Astrocyte (in vitro differentiated cells and primary cell): ENCODE data around the gene PREX1. TPM values are rescaled to one million over a fixed set of nuclear protein-coding genes. Genes with fewer than 3 reads are reported as not detected.
A peak's percentile ranks its signal among the peaks of the same experiment; 100 is the strongest.

Experiments
- DNase-seq: peaks from one replicate; pipeline ENCODE4 v3.0.0-alpha.2; 2010; ENCODE audit warnings: low read depth
- FAIRE-seq: peaks from 2 replicates; lab custom pipeline; 2011; peaks lifted over from hg19 to GRCh38; lab: Jason Lieb, UNC
- H2AFZ ChIP-seq: 2 replicates; pipeline ENCODE4 v1.6.0; 2012; ENCODE audit warnings: low read depth, low read length, inconsistent platforms
- H3K27ac ChIP-seq: 2 replicates; pipeline ENCODE4 v1.5.1; 2011; ENCODE audit warnings: low read depth, low read length, inconsistent platforms
- H3K27me3 ChIP-seq: 2 replicates; pipeline ENCODE4 v1.6.0; 2011; ENCODE audit warnings: low read length, inconsistent platforms; ENCODE audit not compliant: insufficient read depth
- H3K36me3 ChIP-seq: 2 replicates; pipeline ENCODE4 v1.5.1; 2011; ENCODE audit warnings: low read length, inconsistent platforms; ENCODE audit not compliant: insufficient read depth
- H3K4me1 ChIP-seq: 2 replicates; pipeline ENCODE4 v1.5.1; 2011; ENCODE audit warnings: low read length, inconsistent platforms; ENCODE audit not compliant: insufficient read depth
- H3K4me2 ChIP-seq: 2 replicates; pipeline ENCODE4 v1.6.0; 2012; ENCODE audit warnings: low read length, inconsistent platforms
- H3K4me3 ChIP-seq: 2 replicates; pipeline ENCODE4 v1.5.1; 2011; ENCODE audit warnings: low read depth, mild to moderate bottlenecking, low read length, inconsistent platforms; ENCODE audit not compliant: insufficient read depth
- H3K79me2 ChIP-seq: 2 replicates; pipeline ENCODE4 v1.6.0; 2012; ENCODE audit warnings: mild to moderate bottlenecking, low read length, inconsistent platforms; ENCODE audit not compliant: insufficient read depth
- H3K9ac ChIP-seq: 2 replicates; pipeline ENCODE4 v1.6.0; 2012; ENCODE audit warnings: mild to moderate bottlenecking, low read length, inconsistent platforms
- H3K9me3 ChIP-seq: 2 replicates; pipeline ENCODE4 v1.5.1; 2012; ENCODE audit warnings: low read depth, mild to moderate bottlenecking, low read length, inconsistent platforms; ENCODE audit not compliant: insufficient read depth
- H4K20me1 ChIP-seq: 2 replicates; pipeline ENCODE4 v1.6.0; 2012; ENCODE audit warnings: low read length, inconsistent platforms; ENCODE audit not compliant: insufficient read depth
- H3K27ac Mint-ChIP-seq: one replicate; pipeline ENCODE4 v1.8.0; 2021; ENCODE audit warnings: mild to moderate bottlenecking, mixed read lengths; ENCODE audit not compliant: unreplicated experiment
- H3K27me3 Mint-ChIP-seq: one replicate; pipeline ENCODE4 v1.8.0; 2021; ENCODE audit warnings: low read depth, mixed read lengths; ENCODE audit not compliant: unreplicated experiment
- H3K36me3 Mint-ChIP-seq: one replicate; pipeline ENCODE4 v1.8.0; 2021; ENCODE audit warnings: low read depth, mixed read lengths; ENCODE audit not compliant: unreplicated experiment
- H3K4me1 Mint-ChIP-seq: one replicate; pipeline ENCODE4 v1.8.0; 2021; ENCODE audit warnings: low read depth, mixed read lengths; ENCODE audit not compliant: unreplicated experiment
- H3K4me3 Mint-ChIP-seq: one replicate; pipeline ENCODE4 v1.8.0; 2021; ENCODE audit warnings: mild to moderate bottlenecking, moderate library complexity, mixed read lengths; ENCODE audit not compliant: unreplicated experiment
- H3K9me3 Mint-ChIP-seq: one replicate; pipeline ENCODE4 v1.8.0; 2021; ENCODE audit warnings: mild to moderate bottlenecking, mixed read lengths; ENCODE audit not compliant: unreplicated experiment
- EZH2 ChIP-seq: IDR thresholded peaks from 2 replicates; pipeline ENCODE4 v1.6.1; 2012; ENCODE audit warnings: mild to moderate bottlenecking, low read length, inconsistent platforms; ENCODE audit not compliant: insufficient read depth
- total RNA-seq: library from RNA; stranded (reverse); gene quantifications from 2 replicates; pipeline ENCODE4 v1.2.1, GENCODE V29; 2021
- TF ChIP-seq, protein P1 (sequence below): IDR thresholded peaks from 2 replicates; pipeline ENCODE4 v1.5.1; 2011; ENCODE audit warnings: low read depth, mild to moderate bottlenecking, inconsistent platforms, low read length, moderate library complexity; ENCODE audit not compliant: insufficient read depth

The PREX1 gene
- total RNA-seq, 1 donor from 2014 or later, result 3.5 TPM

DNA sequence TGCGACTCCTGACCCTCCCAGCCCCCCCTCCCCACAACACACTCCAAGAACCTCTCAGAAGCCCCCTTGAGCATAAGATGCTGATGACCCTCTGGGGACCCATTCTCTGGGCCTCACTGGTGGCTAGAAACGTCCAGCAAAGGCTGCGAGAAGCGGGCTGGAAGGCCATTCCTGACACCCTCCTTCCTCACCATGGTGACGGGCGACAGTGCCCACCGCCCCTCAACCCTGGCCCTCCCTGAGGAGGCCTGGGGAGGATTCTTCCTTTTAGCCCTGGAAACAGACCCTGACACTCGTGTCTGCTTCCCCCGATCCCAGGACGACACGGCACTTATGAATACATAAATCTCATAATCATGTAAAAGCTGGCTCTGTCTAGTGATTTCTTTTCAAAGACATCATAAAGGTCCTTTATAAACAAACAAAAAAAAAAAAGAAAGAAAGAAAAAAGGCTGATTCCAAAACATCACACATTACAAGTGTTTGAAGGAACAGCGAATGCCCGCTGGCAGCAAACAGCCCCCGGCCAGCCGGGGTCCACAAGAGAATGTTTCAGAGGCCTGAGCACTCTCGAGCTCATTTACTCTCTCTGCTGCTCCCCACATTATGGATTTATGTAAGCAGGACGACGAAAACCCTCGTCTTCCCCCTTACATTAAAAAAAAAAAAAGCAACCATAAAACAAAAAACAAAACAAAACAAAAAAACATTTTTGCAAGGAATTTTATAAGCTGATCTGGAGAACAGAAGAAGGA lies 40.7 kb downstream of the PREX1 start:
- Histone ChIP-seq H3K27me3 (no peaks in the 10 kb centered on the region), H3K79me2 (no peaks in the 10 kb centered on the region), H3K4me1 (peaks cover 41% of the 10 kb centered on the region), H2AFZ (peak overlapping the region; percentile 16), H3K4me3 (no peak overlapping the region), H3K27ac (no peak overlapping the region), H3K36me3 (no peaks in the 10 kb centered on the region), H3K4me2 (peak overlapping the region; percentile 66), H3K9me3 (no peaks in the 10 kb centered on the region), H3K9ac (peak overlapping the region; percentile 42), H4K20me1 (peaks cover 24% of the 10 kb centered on the region)
- H3K27ac Mint-ChIP-seq, result no peak overlapping the region
- FAIRE-seq (no peak), DNase-seq (no peak)
- peaks cover 22% of the 10 kb centered on the region for H3K4me1 Mint-ChIP-seq
- H3K27me3 Mint-ChIP-seq, result no peaks in the 10 kb centered on the region
- no peak for TF ChIP-seq EZH2
- TF ChIP-seq, protein P1, sequence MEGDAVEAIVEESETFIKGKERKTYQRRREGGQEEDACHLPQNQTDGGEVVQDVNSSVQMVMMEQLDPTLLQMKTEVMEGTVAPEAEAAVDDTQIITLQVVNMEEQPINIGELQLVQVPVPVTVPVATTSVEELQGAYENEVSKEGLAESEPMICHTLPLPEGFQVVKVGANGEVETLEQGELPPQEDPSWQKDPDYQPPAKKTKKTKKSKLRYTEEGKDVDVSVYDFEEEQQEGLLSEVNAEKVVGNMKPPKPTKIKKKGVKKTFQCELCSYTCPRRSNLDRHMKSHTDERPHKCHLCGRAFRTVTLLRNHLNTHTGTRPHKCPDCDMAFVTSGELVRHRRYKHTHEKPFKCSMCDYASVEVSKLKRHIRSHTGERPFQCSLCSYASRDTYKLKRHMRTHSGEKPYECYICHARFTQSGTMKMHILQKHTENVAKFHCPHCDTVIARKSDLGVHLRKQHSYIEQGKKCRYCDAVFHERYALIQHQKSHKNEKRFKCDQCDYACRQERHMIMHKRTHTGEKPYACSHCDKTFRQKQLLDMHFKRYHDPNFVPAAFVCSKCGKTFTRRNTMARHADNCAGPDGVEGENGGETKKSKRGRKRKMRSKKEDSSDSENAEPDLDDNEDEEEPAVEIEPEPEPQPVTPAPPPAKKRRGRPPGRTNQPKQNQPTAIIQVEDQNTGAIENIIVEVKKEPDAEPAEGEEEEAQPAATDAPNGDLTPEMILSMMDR, result no peak
- H3K4me3 Mint-ChIP-seq, result no peak overlapping the region
- no peaks in the 10 kb centered on the region for H3K9me3 Mint-ChIP-seq
- H3K36me3 Mint-ChIP-seq, result peaks cover 4% of the 10 kb centered on the region

DNA sequence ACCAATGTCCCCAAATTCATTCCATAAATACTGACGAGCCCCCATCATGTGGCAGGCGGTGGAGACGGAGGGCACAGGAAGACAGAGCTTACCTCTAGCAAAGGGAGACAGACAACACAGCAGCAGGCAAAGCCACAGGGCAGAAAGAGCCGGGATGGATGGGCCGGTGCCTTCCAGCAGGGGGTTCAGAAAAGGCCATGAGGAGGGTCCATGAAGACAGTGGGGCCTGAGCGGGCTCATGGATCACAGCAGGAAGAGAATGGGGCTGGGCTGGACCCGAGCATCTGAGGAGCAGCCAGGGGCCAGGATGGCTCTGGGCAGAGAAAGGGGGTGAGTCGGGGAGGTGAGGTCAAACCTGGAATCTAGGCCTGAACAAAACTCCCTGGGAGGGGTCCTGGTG lies 42.0 kb downstream of the PREX1 start:
- H3K36me3 Mint-ChIP-seq, result peaks cover 4% of the 10 kb centered on the region
- no peak overlapping the region for H3K4me3 Mint-ChIP-seq
- TF ChIP-seq, protein P1, result no peak
- no peak for TF ChIP-seq EZH2
- no peak for FAIRE-seq
- DNase-seq, result no peak
- Histone ChIP-seq H4K20me1 (peaks cover 13% of the 10 kb centered on the region), H3K9ac (no peak overlapping the region), H3K9me3 (no peaks in the 10 kb centered on the region), H2AFZ (no peak overlapping the region), H3K4me3 (no peak overlapping the region), H3K4me1 (peaks cover 29% of the 10 kb centered on the region), H3K27ac (no peak overlapping the region), H3K36me3 (no peaks in the 10 kb centered on the region), H3K27me3 (no peaks in the 10 kb centered on the region), H3K79me2 (peaks cover 3% of the 10 kb centered on the region), H3K4me2 (no peak overlapping the region)
- no peak overlapping the region for H3K27ac Mint-ChIP-seq
- no peaks in the 10 kb centered on the region for H3K9me3 Mint-ChIP-seq
- H3K4me1 Mint-ChIP-seq, result peaks cover 22% of the 10 kb centered on the region
- H3K27me3 Mint-ChIP-seq, result no peaks in the 10 kb centered on the region

- H3K27ac ChIP-seq, result no peak overlapping the region
- Mint-ChIP-seq H3K9me3 (no peaks in the 10 kb centered on the region), H3K27me3 (no peaks in the 10 kb centered on the region), H3K4me1 (peaks cover 17% of the 10 kb centered on the region), H3K27ac (no peak overlapping the region), H3K36me3 (peaks cover 4% of the 10 kb centered on the region), H3K4me3 (no peak overlapping the region)
- H3K9me3 ChIP-seq, result no peaks in the 10 kb centered on the region
- peaks cover 3% of the 10 kb centered on the region for H3K79me2 ChIP-seq
- TF ChIP-seq, protein P1, result no peak
- TF ChIP-seq EZH2, result no peak
- H3K4me3 ChIP-seq, result no peak overlapping the region
- H3K27me3 ChIP-seq, result no peaks in the 10 kb centered on the region
- H3K4me1 ChIP-seq, result peaks cover 24% of the 10 kb centered on the region
- DNase-seq (no peak), FAIRE-seq (no peak)
- peaks cover 7% of the 10 kb centered on the region for H4K20me1 ChIP-seq
- H3K4me2 ChIP-seq, result no peak overlapping the region
- no peak overlapping the region for H2AFZ ChIP-seq
- no peak overlapping the region for H3K9ac ChIP-seq
- H3K36me3 ChIP-seq, result no peaks in the 10 kb centered on the region
These were observed 42.5 kb downstream of the PREX1 start for GRCh38 chr20:48785256-48785655.
